ENCODE data around the gene GPC3.

GPC3 gene

GRCh38 chrX:133676344-133677122, 308.9 kb downstream of the GPC3 start:
- DNase-seq = no peak

DNA sequence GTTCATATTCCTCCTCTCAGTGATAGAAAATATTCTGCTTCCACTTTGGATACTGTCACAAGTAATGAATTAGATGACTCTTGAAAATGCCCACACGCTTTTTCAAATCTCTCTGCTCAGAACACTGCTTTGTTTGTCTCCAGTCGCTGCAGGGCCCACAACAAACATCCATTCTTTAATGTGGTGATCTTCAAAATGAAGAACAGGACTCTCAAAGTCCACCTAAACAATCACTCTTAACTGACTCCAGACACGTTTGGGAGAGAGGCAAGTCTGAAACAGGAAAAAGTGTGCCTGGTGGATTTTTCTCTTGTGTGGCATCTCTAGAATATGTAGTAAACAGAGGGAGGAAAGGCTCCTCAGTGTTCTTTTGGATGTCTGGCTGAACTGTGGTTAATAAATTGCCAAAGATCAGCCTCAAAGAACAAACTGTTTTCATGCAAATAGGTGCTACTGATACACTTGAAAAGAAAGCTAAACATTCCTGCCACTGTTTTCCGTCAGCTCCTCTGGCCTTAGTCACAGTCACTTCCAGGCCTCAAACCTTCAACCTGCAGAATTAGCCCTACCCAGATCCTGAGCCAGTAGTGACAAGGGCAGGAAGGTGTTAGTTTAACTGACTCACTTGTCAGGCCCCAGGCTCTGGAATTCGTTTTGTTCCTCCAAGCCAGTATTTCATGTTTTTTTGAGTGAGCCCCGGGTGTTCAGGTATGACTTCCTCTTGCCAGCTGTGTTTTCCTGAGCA, 310.5 kb downstream of the GPC3 start:
- DNase-seq = no peak

GRCh38 chrX:133670383-133670782, 315.0 kb downstream of the GPC3 start:
- no peak for DNase-seq

GRCh38 chrX:133669214-133669613, 316.2 kb downstream of the GPC3 start:
- DNase-seq = no peak

- DNase-seq = no peak
Measured at GRCh38 chrX:133668225-133668931, 317.0 kb downstream of the GPC3 start.

DNA sequence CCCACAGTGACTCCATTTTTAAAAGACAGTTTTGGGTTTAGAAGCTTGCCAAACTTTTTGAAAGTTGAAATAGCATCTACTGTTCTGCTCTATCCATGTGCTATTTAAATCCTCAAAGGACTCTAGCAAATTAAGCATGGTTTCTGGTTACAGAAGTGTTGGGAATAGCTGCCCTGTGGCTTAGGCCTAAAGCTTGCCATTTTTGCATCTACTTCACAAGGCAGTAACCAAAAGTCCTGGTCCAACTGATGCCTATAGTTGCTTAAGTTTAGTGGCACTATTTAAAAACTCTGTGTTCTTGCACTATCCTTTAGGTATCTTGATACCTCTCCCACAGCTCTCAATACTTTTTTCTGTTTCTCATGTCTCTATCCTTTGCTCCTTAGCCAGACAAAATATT, 319.1 kb downstream of the GPC3 start:
- DNase-seq = no peak

DNA sequence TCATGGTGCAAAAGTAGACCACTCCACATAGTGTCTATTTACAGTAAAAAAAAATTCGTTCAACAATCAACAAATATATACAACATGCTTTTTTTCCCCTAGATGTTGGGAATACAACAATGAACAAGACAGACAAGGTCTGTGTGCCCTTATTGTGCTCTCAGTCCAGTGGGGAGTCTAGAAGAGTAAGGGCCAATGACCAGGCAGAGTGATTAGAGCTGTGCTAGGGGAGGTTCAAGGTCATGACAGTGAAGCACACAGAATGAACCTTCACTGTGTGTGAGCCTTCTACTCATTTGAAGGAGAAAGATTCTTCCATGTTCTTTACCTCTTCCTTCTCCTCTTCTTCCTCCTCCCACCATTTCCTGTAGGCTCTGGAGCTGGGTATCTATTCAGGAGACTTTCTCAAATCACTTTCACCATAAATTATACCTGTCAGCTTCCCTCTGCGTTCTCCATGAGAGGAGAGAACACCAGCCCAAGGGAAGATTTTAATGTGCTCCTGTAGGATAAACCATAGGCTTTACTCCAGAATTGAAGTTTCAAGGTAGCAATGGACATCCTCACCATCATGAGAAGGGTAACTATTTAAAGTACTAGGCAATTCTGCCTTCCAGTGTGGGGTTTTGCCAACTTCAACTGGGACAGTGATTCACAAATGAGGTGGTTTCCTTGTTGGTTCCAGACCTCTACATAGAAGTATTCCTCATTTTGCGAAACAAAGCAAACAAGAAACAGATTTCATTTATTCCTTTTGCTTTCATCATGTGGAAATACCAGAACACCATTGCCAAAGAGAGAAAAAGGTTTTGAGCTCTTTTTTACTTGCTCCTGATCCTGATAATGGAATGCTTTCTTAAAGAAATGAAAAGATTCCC, 323.2 kb downstream of the GPC3 start:
- no peak for DNase-seq

DNA sequence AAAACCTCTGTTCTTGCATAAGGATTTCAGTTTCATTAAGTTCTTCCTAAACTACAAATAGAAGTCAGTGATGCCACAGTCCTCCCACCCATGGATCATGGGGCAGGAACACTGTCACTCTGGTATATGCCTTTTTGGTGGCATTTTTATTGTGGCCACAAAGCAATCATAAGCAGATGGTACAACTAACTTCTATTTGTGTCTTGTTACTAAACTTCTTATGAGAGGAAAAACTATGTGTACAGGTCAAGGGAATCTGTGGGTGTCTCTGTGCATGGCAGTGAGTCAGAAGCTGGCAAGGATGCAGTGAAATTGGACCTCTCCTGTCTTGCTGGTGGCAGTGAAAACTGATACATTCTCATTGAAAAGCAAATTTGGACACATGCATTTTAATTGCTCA, 325.1 kb downstream of the GPC3 start:
- no peak for DNase-seq

DNA sequence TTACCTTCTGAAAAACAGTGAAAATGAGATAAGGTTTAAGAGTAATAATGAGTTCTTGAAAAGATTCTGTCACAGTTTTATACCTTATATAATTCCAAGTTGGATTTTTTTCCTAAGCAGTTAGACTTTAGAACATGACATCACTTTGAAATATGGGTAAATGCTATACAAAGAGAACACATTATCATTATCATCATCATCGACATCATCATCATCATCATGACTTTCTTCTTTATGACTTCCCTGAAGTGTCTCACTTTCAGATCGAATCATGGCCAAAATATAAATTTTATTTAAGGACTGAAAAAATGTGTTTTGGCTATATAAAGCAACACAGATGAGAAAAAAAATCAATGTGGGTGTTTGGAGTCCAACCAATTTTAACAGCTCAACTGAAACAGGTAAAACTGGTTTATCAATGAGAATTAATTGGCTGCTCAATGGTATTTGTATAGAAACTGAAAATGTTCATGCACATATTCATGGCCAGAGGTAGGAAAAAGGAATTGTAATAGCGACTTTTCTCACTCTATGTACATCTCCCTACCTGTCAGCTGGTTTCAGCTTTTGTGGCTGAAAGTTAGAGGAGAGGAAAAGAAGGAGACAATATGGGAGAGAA, 327.0 kb downstream of the GPC3 start:
- DNase-seq = no peak

DNA sequence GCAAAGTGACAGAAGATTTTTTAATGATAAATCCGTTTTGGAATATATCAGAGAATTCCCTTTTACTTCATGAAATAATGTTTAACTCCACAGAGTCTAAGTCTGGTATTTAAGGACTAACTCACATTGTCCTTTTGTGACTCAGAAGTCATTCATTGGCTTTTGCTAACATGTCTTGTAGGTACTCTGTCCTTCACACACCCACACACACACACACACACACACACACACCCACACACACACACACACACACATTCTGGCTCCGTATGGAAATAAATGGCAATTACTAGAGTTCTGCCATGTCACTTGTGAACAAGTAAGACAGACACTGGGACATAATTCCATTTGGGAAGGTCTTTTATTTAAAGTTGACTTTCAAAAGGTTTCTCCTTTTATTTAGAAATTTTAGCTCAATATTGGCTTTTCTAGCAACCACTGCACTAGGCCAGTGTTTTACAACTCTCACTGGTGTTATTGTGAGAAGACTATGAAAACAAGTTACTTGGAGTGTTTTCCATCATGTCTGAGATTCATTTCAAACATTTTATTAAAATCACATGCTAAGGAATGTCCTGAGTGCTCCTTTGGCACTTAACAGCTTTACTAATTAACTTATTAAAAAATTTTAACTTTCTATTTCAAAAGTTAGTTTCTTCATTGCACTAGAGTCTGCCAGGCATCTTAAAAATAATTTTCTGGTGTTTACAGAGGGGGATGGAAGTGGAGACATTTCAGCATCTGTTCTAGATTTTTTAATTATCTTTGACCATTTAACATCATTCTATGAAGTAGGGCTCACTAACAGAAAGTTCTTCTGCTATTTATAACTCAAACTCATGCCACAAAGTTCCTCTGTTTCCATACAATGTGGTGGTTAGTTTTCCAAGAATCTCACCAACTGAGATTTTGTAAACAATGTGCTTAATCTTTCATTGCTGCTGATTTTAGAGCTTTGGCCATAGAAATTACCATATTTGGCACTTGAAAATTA, 329.8 kb downstream of the GPC3 start:
- DNase-seq = no peak

DNA sequence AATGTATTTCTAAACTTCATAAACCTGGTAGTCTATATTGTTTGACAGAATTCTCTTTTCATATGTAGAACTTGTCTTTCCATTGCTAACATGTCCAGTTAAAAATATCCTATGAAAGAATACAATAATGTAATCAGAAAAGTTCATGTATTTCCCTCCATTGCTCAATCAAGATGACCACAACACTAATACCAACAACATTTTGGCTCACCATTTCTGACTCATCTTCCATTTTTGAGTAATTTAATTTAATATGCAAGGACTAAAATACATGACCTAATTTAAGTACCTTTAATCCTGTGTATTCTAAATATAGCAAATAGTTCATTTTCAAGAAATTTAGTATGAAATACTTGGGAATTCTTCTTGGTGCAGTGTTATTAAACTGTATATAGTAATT, 330.6 kb downstream of the GPC3 start:
- DNase-seq = no peak

DNA sequence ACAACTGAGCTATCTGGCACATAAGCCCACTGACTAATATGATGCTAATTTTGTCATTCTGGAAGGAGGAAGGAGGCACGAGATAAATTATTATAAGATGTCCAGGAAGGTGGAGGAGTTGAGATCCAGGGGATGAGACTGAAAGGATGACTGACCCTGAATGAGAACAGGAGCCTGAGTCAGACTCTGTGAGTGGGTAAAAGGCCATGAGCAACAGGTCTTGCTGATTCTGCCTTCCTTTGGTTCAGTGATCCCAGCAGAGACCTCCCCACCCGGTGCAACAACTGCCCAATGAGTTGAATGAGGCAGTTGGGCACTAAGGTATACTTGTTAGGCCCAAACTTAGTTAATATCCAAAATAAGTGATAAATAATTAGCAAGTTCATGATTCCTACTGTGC, 332.0 kb downstream of the GPC3 start:
- DNase-seq = no peak

GRCh38 chrX:133652185-133652584, 333.2 kb downstream of the GPC3 start:
- no peak for DNase-seq

DNA sequence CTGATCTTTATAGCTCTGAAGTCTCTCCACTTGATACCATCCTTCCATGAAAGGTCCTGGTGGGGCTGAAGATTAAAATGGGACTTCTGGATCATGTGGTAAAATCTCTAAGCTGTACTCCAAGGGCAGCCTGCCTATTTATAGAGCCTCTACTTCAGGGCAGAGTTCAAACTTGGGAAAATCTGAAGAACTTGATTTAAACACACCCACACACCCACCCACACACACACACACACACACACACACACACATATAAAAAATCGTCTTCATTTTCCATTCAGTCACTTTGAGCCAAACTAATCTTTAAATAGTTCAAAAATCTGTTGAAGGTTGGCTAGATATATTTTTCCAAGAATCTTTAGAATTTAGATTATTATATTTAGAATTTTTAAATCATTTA, 335.2 kb downstream of the GPC3 start:
- no peak for DNase-seq

- no peak for DNase-seq
Measured at GRCh38 chrX:133649651-133650050, 335.7 kb downstream of the GPC3 start.

DNA sequence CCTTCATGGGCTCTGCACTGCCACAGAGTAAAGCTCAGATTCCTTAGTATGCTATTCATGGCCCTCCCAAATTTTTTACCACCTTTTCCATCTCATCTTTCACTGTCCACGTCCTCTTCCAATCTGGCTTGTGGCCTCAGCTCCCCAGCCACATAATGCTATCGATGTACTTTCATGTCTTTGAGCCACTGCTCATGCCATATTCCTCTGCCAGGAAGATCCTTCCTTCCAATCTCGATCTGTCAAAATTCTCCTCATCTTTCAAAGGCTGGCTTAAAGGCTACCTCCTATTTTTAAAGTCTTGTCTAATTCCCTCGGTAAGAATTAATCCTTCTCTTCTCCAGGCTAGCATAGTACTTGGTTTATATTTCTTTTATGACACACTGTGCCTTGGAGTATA, 336.8 kb downstream of the GPC3 start:
- no peak for DNase-seq

GRCh38 chrX:133646719-133647116, 338.7 kb downstream of the GPC3 start:
- DNase-seq = no peak

DNA sequence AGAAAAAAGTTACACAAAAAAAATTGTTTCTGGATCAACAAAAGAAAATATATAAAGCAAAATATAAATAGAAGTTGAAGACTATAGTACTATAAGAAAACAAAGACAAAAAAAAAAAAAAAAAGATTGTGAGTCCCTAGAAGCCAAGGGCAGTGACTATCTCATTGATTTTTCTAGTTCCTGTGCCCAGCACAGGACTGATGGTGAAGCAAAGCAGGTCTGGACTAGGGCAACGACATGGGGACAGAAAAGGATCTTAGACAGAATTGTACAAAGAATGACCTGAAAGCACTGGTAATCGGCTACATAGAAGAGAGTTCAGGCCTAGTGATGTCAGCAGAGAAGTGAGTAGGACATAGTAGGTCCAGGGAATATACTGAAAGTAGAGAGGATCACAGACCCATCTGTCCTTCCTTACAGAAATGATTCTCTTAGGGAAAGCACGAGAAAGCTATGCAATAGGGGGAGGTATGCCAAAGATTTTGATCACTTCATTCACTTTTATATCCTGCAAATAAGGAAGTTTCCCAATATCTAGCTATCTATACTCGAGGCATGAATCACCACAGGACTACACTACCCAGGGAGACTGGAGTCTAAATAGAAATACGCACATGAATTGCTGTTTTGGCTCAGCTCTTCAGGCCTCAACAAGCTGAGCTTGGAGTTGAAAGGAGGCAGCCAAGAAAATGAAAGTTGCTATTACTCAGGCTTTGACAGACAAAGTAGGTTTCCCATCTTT, 339.2 kb downstream of the GPC3 start:
- DNase-seq = no peak

- no peak for DNase-seq
Measured at GRCh38 chrX:133645256-133645655, 340.1 kb downstream of the GPC3 start.

Measured in CD4-positive, alpha-beta T cell treated with Interleukin-15 for 1 hour (primary cell).